Naive thymus-derived CD4-positive, alpha-beta T cell (primary cell): ENCODE results near the gene SPIN2A. TPM values are rescaled to one million over a fixed set of nuclear protein-coding genes. Genes with fewer than 3 reads are reported as not detected.
"Not testable (repeated sequence)": the region's sequence is repeated elsewhere in the genome, so short reads cannot be mapped to it uniquely, and the experiment has no call there.

Experiments used
- ATAC-seq: fragments of 150-1000 bp; cut with Tn5 transposase; 2 replicates; pipeline ENCODE4 v1.10.0; 2021; ENCODE audit warnings: mild to moderate bottlenecking, moderate library complexity
- CTCF ChIA-PET: fragments of 350-600 bp; sonication (Branson Sonifier 250); formaldehyde crosslinking; loops from one replicate; lab custom pipeline; 2021; ENCODE audit warnings: antibody characterized with exemption; lab: Charles Lee
- POLR2A ChIA-PET: fragments of 350-600 bp; sonication (Branson Sonifier 250); formaldehyde crosslinking; loops from one replicate; lab custom pipeline; 2021; ENCODE audit warnings: antibody characterized with exemption, inconsistent platforms; lab: Charles Lee
- DNase-seq, 9 donors: peaks; one replicate each; pipeline versions ENCODE4 v3.0.0 to v3.0.0-alpha.2; 2020 to 2022; ENCODE audit warnings: mixed read lengths in 1 of 9
- H3K27ac ChIP-seq: one replicate; pipeline ENCODE4 v1.7.0; 2013; ENCODE audit warnings: mild to moderate bottlenecking, low read depth, low read length, moderate library complexity
- H3K27me3 ChIP-seq, 2 donors: one replicate each; pipeline ENCODE4 v1.7.0; 2013; ENCODE audit warnings: low read length in 2 of 2, mild to moderate bottlenecking in 2 of 2, moderate library complexity in 2 of 2; ENCODE audit not compliant: control insufficient read depth in 2 of 2, insufficient read depth in 2 of 2
- H3K36me3 ChIP-seq, 3 experiments: 1 replicate in 2 of 3; 2 replicates in 1 of 3; pipeline ENCODE4 v1.7.0; 2013; ENCODE audit warnings: low read length in 3 of 3, mild to moderate bottlenecking in 3 of 3, moderate library complexity in 1 of 3; ENCODE audit not compliant: insufficient read depth in 3 of 3, control insufficient read depth in 2 of 3
- H3K4me1 ChIP-seq, 2 donors: one replicate each; pipeline ENCODE4 v1.7.0; 2013; ENCODE audit warnings: low read length in 2 of 2, mild to moderate bottlenecking in 2 of 2, moderate library complexity in 1 of 2; ENCODE audit not compliant: control insufficient read depth in 2 of 2, insufficient read depth in 2 of 2
- H3K4me3 ChIP-seq: 2 replicates; pipeline ENCODE4 v1.7.0; 2013; ENCODE audit warnings: mild to moderate bottlenecking, low read length
- H3K9me3 ChIP-seq, 3 experiments: 1 replicate in 2 of 3; 2 replicates in 1 of 3; pipeline ENCODE4 v1.7.0; 2013; ENCODE audit warnings: low read length in 3 of 3; ENCODE audit not compliant: control insufficient read depth in 2 of 3
- H3K27ac Mint-ChIP-seq, 9 donors: one replicate each; pipeline ENCODE4 v1.8.0; 2020 to 2022; ENCODE audit warnings: mixed read lengths in 9 of 9, mild to moderate bottlenecking in 8 of 9, moderate library complexity in 5 of 9, inconsistent platforms in 2 of 9
- H3K27me3 Mint-ChIP-seq, 5 donors: one replicate each; pipeline ENCODE4 v1.8.0; 2021 to 2022; ENCODE audit warnings: mixed read lengths in 5 of 5, mild to moderate bottlenecking in 1 of 5
- H3K36me3 Mint-ChIP-seq, 5 donors: one replicate each; pipeline ENCODE4 v1.8.0; 2020 to 2022; ENCODE audit warnings: mixed read lengths in 5 of 5, mild to moderate bottlenecking in 3 of 5, inconsistent platforms in 1 of 5
- H3K4me1 Mint-ChIP-seq, 7 donors: one replicate each; pipeline ENCODE4 v1.8.0; 2020 to 2022; ENCODE audit warnings: mixed read lengths in 7 of 7, mild to moderate bottlenecking in 3 of 7, inconsistent platforms in 1 of 7
- H3K4me3 Mint-ChIP-seq, 10 donors: one replicate each; pipeline ENCODE4 v1.8.0; 2020 to 2022; ENCODE audit warnings: mild to moderate bottlenecking in 10 of 10, mixed read lengths in 10 of 10, moderate library complexity in 6 of 10, inconsistent platforms in 2 of 10
- H3K9me3 Mint-ChIP-seq, 11 donors: one replicate each; pipeline ENCODE4 v1.8.0; 2020 to 2022; ENCODE audit warnings: mixed read lengths in 11 of 11, mild to moderate bottlenecking in 4 of 11, inconsistent platforms in 1 of 11, moderate library complexity in 1 of 11
- intact Hi-C, 2 donors: fragments of 100-400 bp; cut with micrococcal nuclease; formaldehyde crosslinking; loops; one replicate each; pipeline ENCODE4 v1.15.1; 2023
- polyA plus RNA-seq, 2 donors: library from polyadenylated mRNA; unstranded; fragments of 300-500 nt; fragmentation: Illumina TruSeq; gene quantifications; one replicate each; pipeline ENCODE4 v1.2.3, GENCODE V29; 2021
- total RNA-seq, 6 experiments: library from RNA in 5 of 6; stranded (reverse) in 5 of 6; gene quantifications; 1 replicate in 5 of 6; 2 replicates in 1 of 6; pipeline ENCODE4 v1.2.3 and lab custom pipeline; 2021 to 2026

Gene SPIN2A
- 1 to 10 TPM in 4 of 5 experiments, under 1 TPM in 1; 0.97 to 2.5 (median 1.2) TPM for total RNA-seq
- under 1 TPM in 1 of 2 donors, not detected in 1; 0.09 TPM for polyA plus RNA-seq
- not detected for total RNA-seq (lab: John Stamatoyannopoulos, UW)

DNA sequence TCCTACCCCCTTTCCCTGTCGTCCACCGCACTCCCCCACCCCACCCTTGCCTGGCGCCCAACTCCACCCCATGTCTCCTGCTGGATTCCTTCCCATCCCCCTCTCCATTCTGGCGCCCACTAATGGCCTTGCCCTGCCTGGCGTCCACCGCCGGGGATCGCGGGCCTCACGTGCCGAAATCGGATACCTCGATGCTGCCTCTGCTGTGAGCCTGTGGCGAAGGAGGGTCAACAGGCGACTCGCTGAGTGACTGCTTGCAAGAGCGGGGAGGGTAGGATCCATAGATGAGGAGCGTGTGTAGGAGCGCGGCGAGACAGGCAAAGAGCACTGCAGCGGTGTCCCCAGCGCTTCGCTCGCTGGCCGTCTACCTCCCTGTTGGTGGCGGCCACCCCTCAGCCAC lies at the start of gene SPIN2A:
Gene SPIN2A, minus strand, starts transcription at position 325 of the 400 bp plus-strand sequence. CDS start 800 bp downstream, outside the sequence.
- H3K27me3 ChIP-seq, H3K4me3 ChIP-seq, H3K4me1 ChIP-seq, POLR2A ChIA-PET, ATAC-seq, CTCF ChIA-PET, H3K4me3 Mint-ChIP-seq, H3K27ac Mint-ChIP-seq, intact Hi-C loops, H3K9me3 ChIP-seq, H3K36me3 ChIP-seq, H3K4me1 Mint-ChIP-seq, H3K27ac ChIP-seq, H3K27me3 Mint-ChIP-seq, DNase-seq, H3K9me3 Mint-ChIP-seq: not testable (repeated sequence)
- H3K36me3 Mint-ChIP-seq: peaks cover 0 to 12% (median 4%) of the 10 kb centered on the region in 5 donors

- DNase-seq (no peak), ATAC-seq (no peak)
- intact Hi-C loops: no loop called here
- Histone ChIP-seq H3K4me3 (no peak overlapping the region), H3K9me3 (no peaks in the 10 kb centered on the region), H3K27me3 (no peaks in the 10 kb centered on the region), H3K36me3 (no peaks in the 10 kb centered on the region), H3K4me1 (no peaks in the 10 kb centered on the region), H3K27ac (no peak overlapping the region)
- ChIA-PET POLR2A (no interaction called here), CTCF (no interaction called here)
- Mint-ChIP-seq H3K36me3 (no peaks in the 10 kb centered on the region), H3K4me1 (no peaks in the 10 kb centered on the region), H3K27me3 (no peaks in the 10 kb centered on the region), H3K27ac (no peak overlapping the region), H3K4me3 (no peak overlapping the region), H3K9me3 (peaks cover 0 to 34% (median 8%) of the 10 kb centered on the region in 11 donors)
Observed at GRCh38 chrX:57178605-57179004, 41.4 kb upstream of the SPIN2A start.

- Histone ChIP-seq H3K4me1 (no peaks in the 10 kb centered on the region), H3K36me3 (no peaks in the 10 kb centered on the region), H3K4me3 (no peak overlapping the region), H3K27me3 (no peaks in the 10 kb centered on the region), H3K9me3 (no peaks in the 10 kb centered on the region), H3K27ac (no peak overlapping the region)
- ATAC-seq (no peak), DNase-seq (no peak)
- ChIA-PET POLR2A (no interaction called here), CTCF (no interaction called here)
- Mint-ChIP-seq H3K4me1 (peaks cover 0 to 4% (median 0%) of the 10 kb centered on the region in 7 donors), H3K4me3 (no peak overlapping the region), H3K9me3 (peaks cover 0 to 28% (median 7%) of the 10 kb centered on the region in 11 donors), H3K27ac (no peak overlapping the region), H3K36me3 (peaks cover 0 to 5% (median 0%) of the 10 kb centered on the region in 5 donors), H3K27me3 (no peaks in the 10 kb centered on the region)
- intact Hi-C loops: no loop called here
Observed at GRCh38 chrX:57177070-57177469, 39.9 kb upstream of the SPIN2A start.

DNA sequence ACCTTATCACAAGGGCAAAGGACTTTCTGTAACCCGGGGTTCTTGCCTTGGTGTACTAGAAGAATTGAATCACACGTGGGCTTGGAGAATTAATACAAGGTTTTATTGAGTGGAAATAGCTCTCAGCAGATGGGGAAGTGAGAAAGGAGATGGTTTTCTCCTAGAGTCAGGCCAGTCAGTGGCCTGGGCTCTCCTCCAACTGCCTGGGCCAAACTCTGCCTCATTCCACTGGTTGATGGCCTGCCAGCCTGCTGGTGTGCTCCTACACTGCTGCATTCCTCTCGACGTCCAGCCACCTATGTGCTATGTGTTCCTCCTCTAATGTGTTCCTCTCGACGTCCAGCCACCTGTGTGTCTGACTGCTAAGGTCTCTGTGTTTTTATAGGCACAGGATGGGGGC lies 35.3 kb upstream of the SPIN2A start:
- CTCF ChIA-PET: no interaction called here
- DNase-seq: no peak
- no peaks in the 10 kb centered on the region for H3K27me3 Mint-ChIP-seq
- H3K27me3 ChIP-seq: no peaks in the 10 kb centered on the region
- H3K4me3 Mint-ChIP-seq: no peak overlapping the region
- POLR2A ChIA-PET: no interaction called here
- no peaks in the 10 kb centered on the region for H3K36me3 ChIP-seq
- no peak overlapping the region for H3K27ac Mint-ChIP-seq
- H3K9me3 ChIP-seq: no peaks in the 10 kb centered on the region
- H3K4me1 ChIP-seq: no peaks in the 10 kb centered on the region
- H3K4me3 ChIP-seq: no peak overlapping the region
- H3K4me1 Mint-ChIP-seq: peaks cover 0 to 4% (median 0%) of the 10 kb centered on the region in 7 donors
- H3K27ac ChIP-seq: no peak overlapping the region
- H3K36me3 Mint-ChIP-seq: peaks cover 0 to 5% (median 0%) of the 10 kb centered on the region in 5 donors
- intact Hi-C loops: no loop called here
- ATAC-seq: no peak
- H3K9me3 Mint-ChIP-seq: peaks cover 0 to 4% (median 0%) of the 10 kb centered on the region in 11 donors

DNA sequence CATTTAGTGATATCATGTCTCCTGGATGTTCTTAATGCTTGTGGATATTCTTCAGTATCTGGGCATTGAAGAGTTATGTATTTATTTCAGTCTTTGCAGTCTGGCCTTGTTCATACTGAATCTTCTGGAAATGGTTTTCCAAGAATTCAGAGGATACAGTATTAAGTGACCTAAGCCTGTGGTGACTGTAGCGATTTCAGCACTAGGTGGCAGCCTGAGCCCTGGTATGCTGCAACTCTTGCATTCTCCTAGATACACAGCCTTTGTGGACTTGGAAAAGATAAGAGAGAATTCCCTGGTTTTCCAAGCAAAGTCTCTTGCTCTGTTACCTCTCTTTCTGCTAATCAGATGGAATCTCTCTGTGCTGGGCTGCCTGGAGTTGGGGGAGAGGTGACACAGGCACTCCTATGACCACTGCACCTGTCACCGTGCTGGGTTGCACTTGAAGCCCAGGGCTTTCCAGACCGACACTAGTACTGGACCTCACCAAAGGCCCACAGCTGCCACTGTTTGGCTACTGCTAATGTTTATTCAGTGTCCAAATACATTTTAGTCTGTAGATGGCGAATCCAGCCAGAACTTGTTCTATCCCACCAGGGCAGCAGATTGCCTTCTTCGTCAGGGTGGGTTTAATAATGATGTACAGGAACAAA lies 19.3 kb upstream of the SPIN2A start:
- H3K27ac ChIP-seq: no peak overlapping the region
- H3K4me1 ChIP-seq: no peaks in the 10 kb centered on the region
- no peaks in the 10 kb centered on the region for H3K27me3 ChIP-seq
- ChIA-PET POLR2A (interaction anchor here (0.7 kb wide), 1 partner anchor 693 kb away, joined by 3 read pairs; no protein-coding TSS in a partner anchor), CTCF (no interaction called here)
- ATAC-seq (no peak), DNase-seq (no peak)
- intact Hi-C loops: loop anchor here in 1 of 2 donors (2.0 kb wide), 1 partner anchor 298 kb away; no protein-coding TSS in a partner anchor
- Mint-ChIP-seq H3K4me3 (no peak overlapping the region), H3K9me3 (peaks cover 0 to 44% (median 9%) of the 10 kb centered on the region in 11 donors), H3K4me1 (peaks cover 0 to 4% (median 0%) of the 10 kb centered on the region in 7 donors), H3K27me3 (no peaks in the 10 kb centered on the region), H3K36me3 (peaks cover 0 to 35% (median 19%) of the 10 kb centered on the region in 5 donors), H3K27ac (no peak overlapping the region)
- H3K9me3 ChIP-seq: no peaks in the 10 kb centered on the region
- H3K36me3 ChIP-seq: no peaks in the 10 kb centered on the region
- no peak overlapping the region for H3K4me3 ChIP-seq

DNA sequence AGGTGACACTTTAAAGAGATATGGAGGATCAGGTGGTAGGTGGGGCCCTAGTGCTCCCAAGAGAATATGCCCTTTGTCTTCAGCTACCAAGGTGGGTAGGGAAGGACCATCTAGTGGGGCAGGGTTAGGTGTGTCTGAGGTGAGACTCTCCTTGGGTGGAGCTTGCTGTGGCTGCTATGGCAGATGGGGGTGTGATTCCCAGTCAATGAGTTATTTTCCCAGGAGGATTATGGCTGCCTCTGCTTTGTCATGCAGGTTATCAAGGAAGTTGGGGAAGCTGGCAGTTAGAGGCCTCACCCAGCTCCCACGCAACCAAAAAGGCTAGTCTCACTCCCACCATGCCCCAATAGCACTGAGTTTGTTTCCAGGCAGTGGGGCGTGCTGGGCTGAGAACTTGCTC lies 18.0 kb upstream of the SPIN2A start:
- H3K4me1 ChIP-seq: no peaks in the 10 kb centered on the region
- Mint-ChIP-seq H3K9me3 (peaks cover 0 to 48% (median 13%) of the 10 kb centered on the region in 11 donors), H3K36me3 (peaks cover 2 to 33% (median 20%) of the 10 kb centered on the region in 5 donors), H3K27ac (no peak overlapping the region), H3K27me3 (no peaks in the 10 kb centered on the region), H3K4me1 (peaks cover 0 to 4% (median 0%) of the 10 kb centered on the region in 7 donors), H3K4me3 (no peak overlapping the region)
- no peaks in the 10 kb centered on the region for H3K27me3 ChIP-seq
- ATAC-seq: no peak
- H3K36me3 ChIP-seq: no peaks in the 10 kb centered on the region
- no peaks in the 10 kb centered on the region for H3K9me3 ChIP-seq
- ChIA-PET CTCF (no interaction called here), POLR2A (no interaction called here)
- no peak overlapping the region for H3K27ac ChIP-seq
- no peak for DNase-seq
- no peak overlapping the region for H3K4me3 ChIP-seq
- intact Hi-C loops: no loop called here

DNA sequence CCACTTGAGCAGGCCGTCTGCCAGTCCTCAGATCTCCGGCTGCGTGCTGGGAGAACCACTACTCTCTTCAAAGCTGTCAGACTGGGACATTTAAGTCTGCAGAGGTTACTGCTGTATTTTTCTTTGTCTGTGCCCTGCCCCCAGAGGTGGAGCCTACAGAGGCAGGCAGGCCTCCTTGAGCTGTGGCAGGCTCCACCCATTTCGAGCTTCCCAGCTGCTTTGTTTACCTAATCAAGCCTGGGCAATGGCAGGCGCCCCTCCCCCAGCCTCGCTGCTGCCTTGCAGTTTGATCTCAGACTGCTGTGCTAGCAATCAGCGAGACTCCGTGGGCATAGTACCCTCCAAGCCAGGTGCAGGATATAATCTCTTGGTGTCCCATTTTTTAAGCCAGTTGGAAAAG lies 15.0 kb upstream of the SPIN2A start:
- DNase-seq, intact Hi-C loops, H3K27ac ChIP-seq: not testable (repeated sequence)

More for the DNA sequence above, 15.0 kb upstream of the SPIN2A start:
- H3K27ac Mint-ChIP-seq, ATAC-seq, POLR2A ChIA-PET, H3K27me3 ChIP-seq, H3K4me1 ChIP-seq, H3K4me3 Mint-ChIP-seq, H3K36me3 ChIP-seq, H3K27me3 Mint-ChIP-seq, H3K4me1 Mint-ChIP-seq, H3K9me3 ChIP-seq, H3K4me3 ChIP-seq, CTCF ChIA-PET: not testable (repeated sequence)
- Mint-ChIP-seq H3K9me3 (peaks cover 0 to 52% (median 12%) of the 10 kb centered on the region in 11 donors), H3K36me3 (peaks cover 5 to 39% (median 26%) of the 10 kb centered on the region in 5 donors)
